ENCODE measurements around the gene PDZD2. TPM values are rescaled to one million over a fixed set of nuclear protein-coding genes. Genes with fewer than 3 reads are reported as not detected.
"Not testable (repeated sequence)": the region's sequence is repeated elsewhere in the genome, so short reads cannot be mapped to it uniquely, and the experiment has no call there.

The PDZD2 gene
- total RNA-seq, 3 donors from 2014 or later, result 1.8 to 10.1 (median 2.1) TPM

GRCh38 chr5:31770998-31771397 lies 132.1 kb downstream of the PDZD2 start:
- no peak for ATAC-seq

GRCh38 chr5:31771500-31771899 lies 132.6 kb downstream of the PDZD2 start:
- DNase-seq, result no peak
- H3K9me3 ChIP-seq, result no peaks in the 10 kb centered on the region
- H3K4me1 ChIP-seq (ENCODE audit: low read depth), result no peaks in the 10 kb centered on the region
- ATAC-seq, result no peak
- TF ChIP-seq CTCF (IDR thresholded peaks at IDR 0.05), result no peak
- intact Hi-C loops (cut with DNase I, micrococcal nuclease), result no loop called here
- no peak overlapping the region for H3K4me3 ChIP-seq
- H3K36me3 ChIP-seq (ENCODE audit: low read depth), result no peaks in the 10 kb centered on the region

More at GRCh38 chr5:31770998-31771397, 132.1 kb downstream of the PDZD2 start:
- Histone ChIP-seq H3K4me1 (ENCODE audit: low read depth) (no peaks in the 10 kb centered on the region), H3K4me3 (no peak overlapping the region), H3K36me3 (ENCODE audit: low read depth) (no peaks in the 10 kb centered on the region), H3K9me3 (no peaks in the 10 kb centered on the region)
- intact Hi-C loops (cut with DNase I, micrococcal nuclease), result no loop called here
- DNase-seq, result no peak
- no peak for TF ChIP-seq CTCF (IDR thresholded peaks at IDR 0.05)

GRCh38 chr5:31776294-31776693 lies 137.4 kb downstream of the PDZD2 start:
- ATAC-seq; DNase-seq; H3K9me3 ChIP-seq; intact Hi-C loops (cut with DNase I, micrococcal nuclease); H3K36me3 ChIP-seq (ENCODE audit: low read depth); H3K4me3 ChIP-seq; H3K4me1 ChIP-seq (ENCODE audit: low read depth): not testable (repeated sequence)

- no peak overlapping the region for H3K4me3 ChIP-seq
- no peaks in the 10 kb centered on the region for H3K36me3 ChIP-seq (ENCODE audit: low read depth)
- intact Hi-C loops (cut with DNase I, micrococcal nuclease), result no loop called here
- DNase-seq (no peak), ATAC-seq (no peak)
- TF ChIP-seq CTCF (IDR thresholded peaks at IDR 0.05), result no peak
- no peaks in the 10 kb centered on the region for H3K4me1 ChIP-seq (ENCODE audit: low read depth)
- H3K9me3 ChIP-seq, result no peaks in the 10 kb centered on the region
Observed at GRCh38 chr5:31776976-31777651, 138.2 kb downstream of the PDZD2 start.

- intact Hi-C loops (cut with DNase I, micrococcal nuclease), result no loop called here
- Histone ChIP-seq H3K4me3 (no peak overlapping the region), H3K4me1 (ENCODE audit: low read depth) (no peaks in the 10 kb centered on the region), H3K9me3 (no peaks in the 10 kb centered on the region), H3K36me3 (ENCODE audit: low read depth) (no peaks in the 10 kb centered on the region)
- ATAC-seq, result no peak
- no peak for TF ChIP-seq CTCF (IDR thresholded peaks at IDR 0.05)
- DNase-seq, result no peak
Observed at GRCh38 chr5:31781772-31782171, 142.8 kb downstream of the PDZD2 start.

- DNase-seq (no peak), ATAC-seq (no peak)
- H3K36me3 ChIP-seq (ENCODE audit: low read depth), result no peaks in the 10 kb centered on the region
- no peaks in the 10 kb centered on the region for H3K9me3 ChIP-seq
- no peak overlapping the region for H3K4me3 ChIP-seq
- H3K4me1 ChIP-seq (ENCODE audit: low read depth), result no peaks in the 10 kb centered on the region
- intact Hi-C loops (cut with DNase I, micrococcal nuclease), result no loop called here
- no peak for TF ChIP-seq CTCF (IDR thresholded peaks at IDR 0.05)
Observed at GRCh38 chr5:31783086-31783645, 144.2 kb downstream of the PDZD2 start.
